NCI-H2227 (cell line): ENCODE results near the gene CCDC47.
A peak's percentile ranks its signal among the peaks of the same experiment; 100 is the strongest.
"Not testable (repeated sequence)": the region's sequence is repeated elsewhere in the genome, so short reads cannot be mapped to it uniquely, and the experiment has no call there.

ENCODE experiments used
- DNase-seq: peaks from one replicate; lab custom pipeline; 2025; ENCODE audit not compliant: unreplicated experiment; lab: John Stamatoyannopoulos, UW

CCDC47 gene

GRCh38 chr17:63740464-63741142 lies 32.8 kb downstream of the CCDC47 start:
- DNase-seq, result no peak

DNA sequence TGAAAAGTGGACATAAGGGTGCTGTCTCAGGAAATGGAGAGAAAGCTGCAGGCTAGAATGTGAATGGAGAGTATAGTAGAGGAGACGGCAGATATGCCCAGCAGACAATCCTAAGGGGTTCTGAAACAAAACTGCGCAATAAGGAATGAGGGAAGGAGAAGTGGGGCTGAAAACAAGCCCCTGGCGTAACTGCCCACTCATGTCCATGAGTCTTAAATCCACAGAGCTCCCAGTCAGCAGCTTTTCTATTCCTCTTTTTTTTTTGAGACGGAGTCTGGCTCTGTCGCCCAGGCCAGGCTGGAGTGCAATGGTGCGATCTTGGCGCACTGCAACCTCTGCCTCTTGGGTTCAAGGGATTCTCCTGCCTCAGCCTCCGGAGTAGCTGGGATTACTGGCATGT lies 37.7 kb downstream of the CCDC47 start:
- no peak for DNase-seq

- DNase-seq, result no peak
Observed at GRCh38 chr17:63722403-63722802, 51.0 kb downstream of the CCDC47 start.

- DNase-seq, result not testable (repeated sequence)
Observed at GRCh38 chr17:63720194-63720593, 53.2 kb downstream of the CCDC47 start.

- no peak for DNase-seq
Observed at GRCh38 chr17:63718988-63719387, 54.4 kb downstream of the CCDC47 start.

- no peak for DNase-seq
Observed at GRCh38 chr17:63716426-63716825, 57.0 kb downstream of the CCDC47 start.

DNA sequence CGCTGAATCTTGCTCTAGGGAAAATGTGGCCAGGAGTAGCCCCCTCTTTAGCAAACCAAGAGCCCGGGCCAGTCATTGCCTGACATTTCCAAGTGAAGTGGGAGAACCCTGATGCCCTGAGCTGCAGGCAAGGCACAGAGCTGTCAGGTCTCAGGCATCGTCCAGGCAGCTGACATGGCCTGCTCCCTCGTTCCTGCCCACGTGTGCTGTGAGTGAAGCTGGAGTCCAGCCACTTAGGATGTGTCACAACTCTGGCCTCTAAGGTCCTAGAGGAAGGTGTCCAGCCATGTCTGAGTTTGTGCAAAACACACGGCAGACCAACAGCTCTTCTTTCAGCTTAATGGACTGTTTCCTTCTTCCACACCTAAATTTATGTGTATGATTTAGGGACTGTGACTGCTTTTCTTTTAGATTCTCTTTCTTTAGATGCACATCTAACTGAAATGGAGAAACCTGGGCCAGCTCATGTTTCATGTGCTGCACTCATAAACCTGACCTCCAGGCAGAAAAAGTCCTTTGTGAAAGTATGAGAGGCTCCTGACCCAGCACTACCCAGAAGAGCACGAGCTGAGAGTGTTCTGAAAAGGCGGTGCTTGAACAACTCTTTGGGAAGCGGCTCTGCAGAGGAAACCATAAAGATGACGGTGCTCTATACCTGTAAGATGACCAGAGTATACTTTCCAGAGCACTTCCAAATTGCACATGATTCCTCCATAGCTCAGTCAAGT lies 58.7 kb downstream of the CCDC47 start:
- DNase-seq, result no peak

DNA sequence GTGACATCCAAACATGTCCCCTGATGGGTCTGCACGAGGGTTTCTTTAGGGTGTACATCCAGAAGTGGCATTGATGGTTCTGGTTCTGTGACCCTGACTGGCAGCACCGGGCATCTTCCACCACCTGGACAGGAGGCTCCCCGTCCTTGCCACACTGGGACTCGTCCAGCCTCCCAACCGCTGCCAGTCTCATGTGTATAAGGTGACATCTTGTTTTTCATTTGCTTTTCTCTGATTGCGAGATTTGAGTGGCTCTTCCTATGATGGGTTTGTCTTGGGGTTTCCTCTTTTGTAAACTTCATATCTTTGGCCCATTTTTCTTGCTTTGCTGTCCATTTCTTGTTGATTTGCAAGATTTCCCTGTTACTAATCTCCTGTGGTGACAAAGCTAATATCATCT lies 64.3 kb downstream of the CCDC47 start:
- no peak for DNase-seq

DNA sequence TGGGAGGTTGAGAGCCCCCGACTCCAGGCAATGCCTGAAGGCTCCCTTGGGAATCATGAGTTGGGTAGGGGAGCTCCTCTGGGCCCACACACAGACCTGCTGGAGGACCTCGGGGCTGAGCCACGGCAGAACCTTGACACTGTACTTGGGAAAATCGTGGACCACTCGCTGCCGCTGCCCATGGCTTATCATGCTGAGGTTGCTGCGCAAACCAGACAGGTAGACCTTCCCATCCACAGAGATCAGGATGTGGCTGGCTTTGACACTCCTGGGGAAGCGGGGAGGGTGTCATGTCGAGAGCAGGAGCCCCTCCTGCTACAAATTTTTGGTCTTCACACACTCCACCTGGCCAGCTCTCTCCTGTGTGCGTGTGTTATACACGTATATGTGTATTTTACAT lies 66.2 kb downstream of the CCDC47 start:
- no peak for DNase-seq

DNA sequence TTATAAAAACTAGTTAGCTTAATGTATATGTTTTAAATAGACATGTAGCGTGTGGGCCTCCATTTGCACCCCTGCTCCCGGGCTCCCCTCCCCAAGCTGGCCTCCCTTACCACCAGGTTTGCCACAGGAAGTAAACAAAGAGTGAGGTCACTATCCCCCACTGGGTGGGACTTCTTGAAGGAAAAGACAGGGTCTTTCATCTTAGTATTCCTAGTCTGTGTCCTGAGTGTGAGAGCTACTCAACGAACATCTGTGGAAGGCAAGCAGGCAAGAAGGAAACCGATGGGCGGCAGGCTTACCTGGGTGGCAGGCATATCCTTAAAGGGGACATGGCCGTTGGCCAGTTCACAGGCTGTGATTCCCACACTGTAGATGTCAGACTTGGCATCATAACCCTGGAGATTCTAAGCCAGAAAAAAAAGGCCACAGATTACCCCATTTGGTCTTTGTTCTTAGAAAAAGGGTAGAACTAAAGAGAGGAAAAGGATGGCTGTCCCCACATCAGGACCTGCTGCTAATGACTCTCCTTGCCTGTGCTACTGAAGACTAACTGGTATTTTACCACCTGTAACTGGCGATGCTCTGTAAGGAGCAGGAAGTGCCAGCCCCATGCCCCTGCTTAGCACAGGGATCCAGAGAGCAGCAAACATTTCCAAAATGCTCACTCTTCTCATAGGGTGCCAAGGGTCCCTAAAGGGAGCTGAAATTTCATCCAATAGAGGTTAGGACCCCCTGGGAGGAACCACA lies 66.9 kb downstream of the CCDC47 start:
- DNase-seq, result no peak

GRCh38 chr17:63705657-63706056 lies 67.7 kb downstream of the CCDC47 start:
- DNase-seq, result no peak

- no peak for DNase-seq
Observed at GRCh38 chr17:63704836-63705235, 68.6 kb downstream of the CCDC47 start.

DNA sequence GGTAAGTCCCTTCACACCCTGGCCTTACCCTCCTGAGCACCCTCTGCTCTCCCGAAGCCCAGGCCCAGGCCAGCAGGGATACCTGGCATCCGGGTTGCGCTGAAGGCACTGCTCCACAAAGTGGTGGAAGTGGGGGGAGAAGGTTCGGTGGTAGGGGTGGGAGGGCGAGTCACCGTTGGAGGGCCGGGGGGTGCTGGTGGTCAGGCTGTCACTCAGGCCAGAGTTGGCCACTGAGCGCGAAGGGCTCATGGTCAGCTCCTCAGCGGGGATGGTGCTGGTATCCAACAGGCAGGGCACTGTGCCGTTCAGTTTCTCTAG lies 69.2 kb downstream of the CCDC47 start:
- DNase-seq, result no peak

- no peak for DNase-seq
Observed at GRCh38 chr17:63703556-63704258, 69.7 kb downstream of the CCDC47 start.

GRCh38 chr17:63703029-63703428 lies 70.4 kb downstream of the CCDC47 start:
- no peak for DNase-seq

GRCh38 chr17:63702721-63703015 lies 70.7 kb downstream of the CCDC47 start:
- no peak for DNase-seq

DNA sequence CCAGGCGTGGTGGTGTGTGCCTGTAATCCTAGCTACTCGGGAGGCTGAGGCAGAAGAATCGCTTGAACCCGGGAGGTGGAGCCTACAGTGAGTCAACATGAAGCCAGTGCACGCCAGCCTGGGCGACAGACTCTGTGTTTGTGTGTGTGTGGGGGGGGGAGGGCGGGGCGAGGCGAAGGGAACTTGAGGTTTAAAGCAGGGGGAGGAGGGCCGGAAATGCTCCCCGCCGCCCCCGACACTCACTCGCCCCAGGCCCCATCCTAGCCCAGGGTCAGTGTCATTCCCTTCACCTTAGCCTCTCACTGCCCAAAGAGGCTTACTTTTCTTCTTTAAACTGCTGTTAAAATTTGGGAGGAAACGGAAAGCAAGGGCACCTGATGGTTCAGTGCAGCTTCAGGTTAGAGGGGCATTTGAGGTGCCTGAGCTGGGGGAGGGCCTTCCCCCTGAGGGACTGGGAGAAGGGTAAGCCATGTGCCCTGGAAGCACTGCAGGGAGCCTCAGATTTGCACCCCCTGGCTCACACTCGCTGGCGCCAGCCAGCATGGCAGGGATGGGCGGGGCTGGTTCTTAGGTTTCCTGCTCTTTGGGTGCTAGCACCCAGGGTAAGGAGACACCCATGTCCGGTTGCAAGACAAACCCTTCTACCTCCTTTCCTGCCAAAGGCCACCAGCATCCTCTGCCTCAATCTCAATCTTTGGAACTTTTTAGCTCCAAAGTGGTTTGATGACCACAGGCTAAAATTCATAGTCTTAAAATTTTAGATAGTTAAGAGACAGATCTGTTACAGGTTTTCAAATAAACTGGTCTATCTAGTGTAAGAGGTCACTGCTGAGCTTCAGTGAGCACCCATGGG lies 71.3 kb downstream of the CCDC47 start:
- no peak for DNase-seq

DNA sequence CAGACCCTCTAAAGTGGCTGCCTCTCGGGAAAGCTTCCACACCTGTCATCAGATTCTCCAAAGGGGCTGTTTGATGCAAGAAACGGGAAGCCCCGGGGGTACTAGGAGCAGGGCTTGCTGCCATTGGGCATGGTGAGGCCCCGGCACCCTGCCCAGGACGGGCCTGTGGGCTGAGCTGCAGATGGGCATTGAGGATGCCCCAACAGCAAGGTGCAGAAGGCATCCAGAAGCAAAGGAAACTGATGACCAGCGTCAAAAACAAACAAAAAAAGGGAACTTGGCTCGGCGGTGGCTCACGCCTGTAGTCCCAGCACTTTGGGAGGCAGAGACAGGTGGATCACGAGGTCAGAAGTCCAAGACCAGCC lies 72.0 kb downstream of the CCDC47 start:
- no peak for DNase-seq

DNA sequence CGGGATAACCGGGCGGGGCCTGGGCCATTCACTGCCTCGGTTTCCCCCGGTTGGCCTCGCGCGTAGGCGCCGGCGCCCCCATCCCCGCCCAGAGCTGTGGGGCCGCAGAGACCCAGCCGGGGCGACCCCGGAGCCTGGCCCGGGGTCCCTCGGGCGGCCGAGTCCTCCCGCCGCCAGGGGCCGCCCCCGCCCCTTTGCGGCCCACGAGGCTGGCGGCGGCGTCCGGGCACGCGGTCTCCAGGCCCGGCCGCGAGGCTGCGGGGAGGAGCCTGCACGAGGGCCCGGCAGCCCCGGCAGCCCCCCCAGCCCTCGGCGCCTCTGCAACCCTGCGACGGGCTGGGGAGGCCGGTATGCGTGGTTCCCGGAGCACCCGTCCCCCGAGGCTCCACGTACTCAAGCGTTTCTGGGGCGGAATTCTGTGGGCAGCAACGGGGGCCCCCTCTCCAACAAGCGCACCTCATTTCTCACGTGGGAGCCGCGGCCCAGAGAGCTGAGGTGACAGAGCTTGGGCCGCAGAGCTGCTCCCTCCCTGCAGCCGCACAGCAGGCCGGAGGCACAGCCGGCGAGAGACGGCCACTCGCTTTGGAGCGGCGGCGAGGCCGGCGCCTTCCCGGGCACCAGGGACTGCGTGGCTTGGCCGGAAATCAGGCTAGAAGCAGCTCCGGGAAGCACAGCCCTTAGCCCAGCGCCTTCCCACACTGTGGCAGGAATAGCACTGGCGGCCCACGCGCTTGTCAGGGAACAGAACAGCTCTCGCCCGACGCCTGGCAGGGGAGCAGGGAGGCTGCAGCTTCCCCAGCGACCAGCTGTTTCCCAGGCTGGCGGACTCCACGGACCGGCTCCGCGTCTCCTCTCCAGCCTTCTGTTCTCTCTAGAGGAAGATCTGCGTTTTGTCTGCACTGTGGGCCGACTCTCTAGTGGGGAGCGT lies 72.6 kb downstream of the CCDC47 start:
- peak; percentile 60 for DNase-seq
